GM12864 (cell line): Measurements from ENCODE around the gene C19orf85.
"Not testable (repeated sequence)": the region's sequence is repeated elsewhere in the genome, so short reads cannot be mapped to it uniquely, and the experiment has no call there.

Experiments used
- DNase-seq: peaks from one replicate; pipeline ENCODE4 v3.0.0-alpha.2; 2011; ENCODE audit warnings: low read depth
- H3K4me3 ChIP-seq: 2 replicates; pipeline ENCODE4 v1.5.1; 2011; ENCODE audit warnings: mild to moderate bottlenecking, low read depth, low read length, control low read depth
- TF ChIP-seq, protein P1 (sequence below): IDR thresholded peaks from 2 replicates; pipeline ENCODE4 v1.5.1; 2011; ENCODE audit warnings: low read depth, mild to moderate bottlenecking, moderate library complexity, low read length, control low read depth, inconsistent platforms; ENCODE audit errors: missing control alignments

C19orf85 gene

DNA sequence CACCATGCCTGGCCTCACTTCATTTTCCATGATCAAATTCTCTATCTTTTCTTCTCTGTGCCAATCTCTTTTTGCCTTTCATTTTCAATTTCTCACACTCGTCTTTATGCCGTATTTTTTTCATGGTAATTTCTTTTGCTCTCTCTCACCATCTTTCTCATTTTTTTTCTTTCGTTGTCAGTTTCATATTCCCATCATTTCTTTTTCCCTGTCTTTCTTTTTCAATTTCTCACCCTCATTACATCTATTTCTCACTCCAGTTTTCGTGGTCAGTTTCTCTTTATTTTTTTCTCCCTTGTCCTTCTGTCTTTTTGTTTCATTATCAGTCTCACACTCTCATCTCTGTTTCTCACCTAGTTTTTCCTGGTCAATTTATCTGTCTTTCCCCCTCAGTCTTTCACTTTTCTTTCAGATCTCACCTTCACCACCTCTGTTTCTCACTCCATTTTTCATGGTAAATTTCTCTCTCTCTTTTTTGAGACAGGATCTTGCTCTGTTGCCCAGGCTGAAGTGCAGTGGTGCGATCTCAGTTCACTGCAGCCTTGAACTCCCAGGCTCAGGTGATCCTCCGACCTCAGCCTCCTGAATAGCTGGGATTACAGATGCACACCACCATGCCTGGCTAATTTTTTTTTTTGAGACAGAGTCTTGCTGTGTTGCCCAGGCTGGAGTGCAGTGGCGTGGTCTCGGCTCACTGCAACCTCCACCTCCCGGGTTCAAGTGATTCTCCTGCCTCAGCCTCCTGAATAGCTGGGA lies 37.8 kb upstream of the C19orf85 start:
- H3K4me3 ChIP-seq, result no peak overlapping the region
- TF ChIP-seq, protein P1, sequence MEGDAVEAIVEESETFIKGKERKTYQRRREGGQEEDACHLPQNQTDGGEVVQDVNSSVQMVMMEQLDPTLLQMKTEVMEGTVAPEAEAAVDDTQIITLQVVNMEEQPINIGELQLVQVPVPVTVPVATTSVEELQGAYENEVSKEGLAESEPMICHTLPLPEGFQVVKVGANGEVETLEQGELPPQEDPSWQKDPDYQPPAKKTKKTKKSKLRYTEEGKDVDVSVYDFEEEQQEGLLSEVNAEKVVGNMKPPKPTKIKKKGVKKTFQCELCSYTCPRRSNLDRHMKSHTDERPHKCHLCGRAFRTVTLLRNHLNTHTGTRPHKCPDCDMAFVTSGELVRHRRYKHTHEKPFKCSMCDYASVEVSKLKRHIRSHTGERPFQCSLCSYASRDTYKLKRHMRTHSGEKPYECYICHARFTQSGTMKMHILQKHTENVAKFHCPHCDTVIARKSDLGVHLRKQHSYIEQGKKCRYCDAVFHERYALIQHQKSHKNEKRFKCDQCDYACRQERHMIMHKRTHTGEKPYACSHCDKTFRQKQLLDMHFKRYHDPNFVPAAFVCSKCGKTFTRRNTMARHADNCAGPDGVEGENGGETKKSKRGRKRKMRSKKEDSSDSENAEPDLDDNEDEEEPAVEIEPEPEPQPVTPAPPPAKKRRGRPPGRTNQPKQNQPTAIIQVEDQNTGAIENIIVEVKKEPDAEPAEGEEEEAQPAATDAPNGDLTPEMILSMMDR, result no peak
- DNase-seq, result no peak

- no peak for DNase-seq
- TF ChIP-seq, protein P1, result no peak
- no peak overlapping the region for H3K4me3 ChIP-seq
These were observed 35.9 kb upstream of the C19orf85 start for GRCh38 chr19:55500368-55500952.

GRCh38 chr19:55498246-55498840 lies 33.8 kb upstream of the C19orf85 start:
- DNase-seq, result no peak
- no peak overlapping the region for H3K4me3 ChIP-seq
- TF ChIP-seq, protein P1, result no peak

DNA sequence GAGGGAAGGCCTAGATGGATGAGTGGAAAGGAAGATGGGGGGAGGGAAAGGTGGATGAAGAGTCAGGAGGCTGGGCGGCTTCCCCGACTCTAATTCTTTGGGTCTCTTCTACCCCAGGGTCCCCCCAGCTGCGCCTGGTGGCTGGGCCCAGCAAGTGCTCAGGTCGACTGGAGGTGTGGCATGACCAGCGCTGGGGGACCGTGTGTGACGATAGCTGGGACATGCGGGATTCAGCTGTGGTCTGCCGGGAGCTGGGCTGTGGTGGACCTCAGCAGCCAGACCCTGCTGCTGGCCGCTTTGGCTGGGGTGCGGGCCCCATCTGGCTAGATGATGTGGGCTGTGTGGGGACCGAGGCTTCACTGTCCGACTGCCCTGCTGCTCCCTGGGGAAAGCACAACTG lies 33.2 kb upstream of the C19orf85 start:
- TF ChIP-seq, protein P1, result no peak
- DNase-seq, result no peak
- no peak overlapping the region for H3K4me3 ChIP-seq

- DNase-seq, H3K4me3 ChIP-seq: not testable (repeated sequence)
These were observed 32.3 kb upstream of the C19orf85 start for GRCh38 chr19:55496820-55497219.

- DNase-seq, result no peak
- no peak overlapping the region for H3K4me3 ChIP-seq
- TF ChIP-seq, protein P1, result no peak
These were observed 31.2 kb upstream of the C19orf85 start for GRCh38 chr19:55495646-55496349.

DNA sequence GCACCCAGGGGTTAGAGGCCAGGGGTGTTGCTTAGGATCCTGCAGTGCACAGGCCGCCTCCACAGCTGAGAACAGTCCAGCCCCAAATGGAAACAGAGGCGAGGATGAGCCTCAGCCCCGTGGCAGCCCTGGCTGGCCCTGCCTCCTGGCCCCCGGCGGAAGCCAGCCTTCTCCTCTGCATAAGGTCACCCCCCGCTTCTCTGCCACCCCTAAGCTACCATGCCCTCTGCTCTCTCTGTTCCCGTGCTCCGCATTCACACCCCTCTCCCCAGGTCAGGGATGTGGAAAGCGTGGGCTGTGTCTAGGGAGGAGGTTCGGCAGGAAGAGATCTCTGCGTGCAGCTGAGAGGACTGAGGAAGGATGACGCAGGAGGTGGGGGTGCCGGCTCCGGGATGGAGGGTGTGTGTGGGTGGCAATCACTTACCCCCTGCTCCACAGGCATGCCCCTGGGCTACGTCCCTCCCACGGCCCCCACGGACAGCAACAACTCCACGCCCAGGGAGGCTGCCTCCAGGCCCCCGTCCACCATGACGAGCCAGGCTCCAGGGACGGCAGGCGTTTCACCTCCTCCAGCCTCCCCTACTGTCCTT lies 29.7 kb upstream of the C19orf85 start:
- TF ChIP-seq, protein P1, result no peak
- H3K4me3 ChIP-seq, result no peak overlapping the region; the same call in 1 of the 2 replicates
- no peak for DNase-seq
